ENCODE results near the gene NTSR2.

NTSR2 gene

GRCh38 chr2:11712866-11713265 lies 42.9 kb upstream of the NTSR2 start:
- no peak overlapping the region for H2BK120ac ChIP-seq (ENCODE audit: low read depth, low read length)
- no peak overlapping the region for H2AFZ ChIP-seq (ENCODE audit: low read depth, low read length)
- no peak overlapping the region for H2BK5ac ChIP-seq (ENCODE audit: low read depth, low read length, poor library complexity, severe bottlenecking)
- H3K23ac ChIP-seq (ENCODE audit: low read length in 2 of 2): no peak overlapping the region
- DNase-seq: no peak
- no peaks in the 10 kb centered on the region for H3K79me1 ChIP-seq (replicated peaks; ENCODE audit: low read length, poor library complexity, severe bottlenecking)
- H3K4me2 ChIP-seq (ENCODE audit: low read length, poor library complexity, severe bottlenecking): no peak overlapping the region
- no peak overlapping the region for H2AK5ac ChIP-seq (ENCODE audit: low read length, severe bottlenecking)
- no peak overlapping the region for H4K91ac ChIP-seq (ENCODE audit: low read length)
- no peak overlapping the region for H3K4ac ChIP-seq (ENCODE audit: low read depth in 1 of 2, low read length in 2 of 2)
- no peak overlapping the region for H3K14ac ChIP-seq (ENCODE audit: low read length in 2 of 2)
- no peak overlapping the region for H3K4me3 ChIP-seq (ENCODE audit: insufficient read depth in 1 of 2, low read depth in 1 of 2, low read length in 2 of 2)
- no peak overlapping the region for H3K18ac ChIP-seq (ENCODE audit: low read depth in 1 of 2, low read length in 2 of 2)
- no peak overlapping the region for H3K9ac ChIP-seq (ENCODE audit: low read length)
- no peak overlapping the region for H2BK15ac ChIP-seq (ENCODE audit: low read depth, poor library complexity, severe bottlenecking)
- H3K36me3 ChIP-seq (ENCODE audit: control insufficient read depth in 1 of 2, insufficient read depth in 2 of 2, low read depth in 1 of 2, low read length in 2 of 2): no peaks in the 10 kb centered on the region
- no peak overlapping the region for H3K27ac ChIP-seq (ENCODE audit: low read length, poor library complexity, severe bottlenecking)
- H3K27me3 ChIP-seq (ENCODE audit: control insufficient read depth in 1 of 2, insufficient read depth in 1 of 2, low read length in 2 of 2): peaks cover 0 to 13% of the 10 kb centered on the region in 2 experiments
- H2BK12ac ChIP-seq (ENCODE audit: low read length in 2 of 2): no peak overlapping the region
- no peak overlapping the region for H4K8ac ChIP-seq (ENCODE audit: low read length)
- no peaks in the 10 kb centered on the region for H3K9me3 ChIP-seq (ENCODE audit: control insufficient read depth, low read length)
- 85% methylated on average over 1 of the region's 2 CpGs for WGBS
- H3K4me1 ChIP-seq (ENCODE audit: control insufficient read depth, insufficient read depth, low read depth, low read length): no peaks in the 10 kb centered on the region

DNA sequence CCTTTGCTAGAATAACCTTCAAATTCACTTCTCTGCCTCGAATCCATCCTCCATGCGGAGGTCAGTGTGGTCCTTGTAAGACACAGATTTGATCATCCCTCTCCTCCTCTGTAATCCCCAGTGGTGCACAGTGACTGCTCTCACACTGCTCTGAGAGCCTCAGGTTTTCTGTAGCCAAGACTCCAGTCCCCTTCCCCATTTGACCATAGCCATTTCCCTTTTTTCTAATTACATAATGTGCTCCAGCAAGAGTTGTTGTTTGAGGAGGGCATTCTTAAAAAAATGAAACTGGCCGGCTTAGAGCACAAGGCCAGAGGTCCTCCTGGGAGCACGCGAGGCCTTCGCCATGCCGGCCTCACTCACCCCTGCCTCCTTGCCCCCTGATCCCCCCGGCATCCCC lies 41.8 kb upstream of the NTSR2 start:
- no peaks in the 10 kb centered on the region for H3K79me1 ChIP-seq (replicated peaks; ENCODE audit: low read length, poor library complexity, severe bottlenecking)
- H3K4me1 ChIP-seq (ENCODE audit: control insufficient read depth, insufficient read depth, low read depth, low read length): no peaks in the 10 kb centered on the region
- H2BK5ac ChIP-seq (ENCODE audit: low read depth, low read length, poor library complexity, severe bottlenecking): no peak overlapping the region
- 84% methylated on average over 8 of the region's 8 CpGs for WGBS
- no peak overlapping the region for H2AK5ac ChIP-seq (ENCODE audit: low read length, severe bottlenecking)
- H3K36me3 ChIP-seq (ENCODE audit: control insufficient read depth in 1 of 2, insufficient read depth in 2 of 2, low read depth in 1 of 2, low read length in 2 of 2): no peaks in the 10 kb centered on the region
- no peaks in the 10 kb centered on the region for H3K9me3 ChIP-seq (ENCODE audit: control insufficient read depth, low read length)
- no peak overlapping the region for H3K4me2 ChIP-seq (ENCODE audit: low read length, poor library complexity, severe bottlenecking)
- H3K9ac ChIP-seq (ENCODE audit: low read length): no peak overlapping the region
- no peak for DNase-seq
- H3K18ac ChIP-seq (ENCODE audit: low read depth in 1 of 2, low read length in 2 of 2): no peak overlapping the region
- H2AFZ ChIP-seq (ENCODE audit: low read depth, low read length): no peak overlapping the region
- H3K23ac ChIP-seq (ENCODE audit: low read length in 2 of 2): no peak overlapping the region
- H3K27ac ChIP-seq (ENCODE audit: low read length, poor library complexity, severe bottlenecking): no peak overlapping the region
- H2BK12ac ChIP-seq (ENCODE audit: low read length in 2 of 2): no peak overlapping the region
- no peak overlapping the region for H3K4ac ChIP-seq (ENCODE audit: low read depth in 1 of 2, low read length in 2 of 2)
- no peak overlapping the region for H3K14ac ChIP-seq (ENCODE audit: low read length in 2 of 2)
- no peak overlapping the region for H3K4me3 ChIP-seq (ENCODE audit: insufficient read depth in 1 of 2, low read depth in 1 of 2, low read length in 2 of 2)
- peaks cover 0 to 10% of the 10 kb centered on the region in 2 experiments for H3K27me3 ChIP-seq (ENCODE audit: control insufficient read depth in 1 of 2, insufficient read depth in 1 of 2, low read length in 2 of 2)
- H4K91ac ChIP-seq (ENCODE audit: low read length): no peak overlapping the region
- no peak overlapping the region for H4K8ac ChIP-seq (ENCODE audit: low read length)
- no peak overlapping the region for H2BK15ac ChIP-seq (ENCODE audit: low read depth, poor library complexity, severe bottlenecking)
- H2BK120ac ChIP-seq (ENCODE audit: low read depth, low read length): no peak overlapping the region

DNA sequence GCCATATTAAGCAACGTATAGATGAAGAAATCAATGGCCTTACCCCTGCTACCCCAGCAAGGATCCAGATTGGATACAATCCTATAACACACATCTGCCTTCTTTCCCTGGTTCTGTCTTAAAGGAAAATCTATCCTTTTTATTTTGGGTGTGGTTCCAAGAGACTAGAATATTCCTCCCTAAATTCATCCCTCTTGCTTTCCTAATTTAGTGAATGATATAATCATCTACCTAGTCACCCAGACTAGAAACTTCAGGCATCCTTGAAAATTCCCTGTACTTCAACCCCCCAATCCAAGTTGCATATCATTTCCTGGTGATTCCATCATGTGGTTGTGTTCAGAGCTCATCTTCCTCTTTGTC lies 41.3 kb upstream of the NTSR2 start:
- H3K4me2 ChIP-seq (ENCODE audit: low read length, poor library complexity, severe bottlenecking): no peak overlapping the region
- no peak overlapping the region for H3K23ac ChIP-seq (ENCODE audit: low read length in 2 of 2)
- no peak overlapping the region for H3K14ac ChIP-seq (ENCODE audit: low read length in 2 of 2)
- no peak overlapping the region for H3K18ac ChIP-seq (ENCODE audit: low read depth in 1 of 2, low read length in 2 of 2)
- no peak for DNase-seq
- no peak overlapping the region for H2BK15ac ChIP-seq (ENCODE audit: low read depth, poor library complexity, severe bottlenecking)
- no peak overlapping the region for H4K91ac ChIP-seq (ENCODE audit: low read length)
- no peak overlapping the region for H3K4ac ChIP-seq (ENCODE audit: low read depth in 1 of 2, low read length in 2 of 2)
- H3K36me3 ChIP-seq (ENCODE audit: control insufficient read depth in 1 of 2, insufficient read depth in 2 of 2, low read depth in 1 of 2, low read length in 2 of 2): no peaks in the 10 kb centered on the region
- peaks cover 0 to 10% of the 10 kb centered on the region in 2 experiments for H3K27me3 ChIP-seq (ENCODE audit: control insufficient read depth in 1 of 2, insufficient read depth in 1 of 2, low read length in 2 of 2)
- no peaks in the 10 kb centered on the region for H3K79me1 ChIP-seq (replicated peaks; ENCODE audit: low read length, poor library complexity, severe bottlenecking)
- no peak overlapping the region for H3K9ac ChIP-seq (ENCODE audit: low read length)
- no peak overlapping the region for H2BK12ac ChIP-seq (ENCODE audit: low read length in 2 of 2)
- no peak overlapping the region for H3K4me3 ChIP-seq (ENCODE audit: insufficient read depth in 1 of 2, low read depth in 1 of 2, low read length in 2 of 2)
- no peak overlapping the region for H4K8ac ChIP-seq (ENCODE audit: low read length)
- no peaks in the 10 kb centered on the region for H3K9me3 ChIP-seq (ENCODE audit: control insufficient read depth, low read length)
- no peaks in the 10 kb centered on the region for H3K4me1 ChIP-seq (ENCODE audit: control insufficient read depth, insufficient read depth, low read depth, low read length)
- H2AK5ac ChIP-seq (ENCODE audit: low read length, severe bottlenecking): no peak overlapping the region
- H3K27ac ChIP-seq (ENCODE audit: low read length, poor library complexity, severe bottlenecking): no peak overlapping the region
- 93% methylated on average over 1 of the region's 1 CpG for WGBS
- no peak overlapping the region for H2BK5ac ChIP-seq (ENCODE audit: low read depth, low read length, poor library complexity, severe bottlenecking)
- no peak overlapping the region for H2AFZ ChIP-seq (ENCODE audit: low read depth, low read length)
- no peak overlapping the region for H2BK120ac ChIP-seq (ENCODE audit: low read depth, low read length)

- 88% methylated on average over 3 of the region's 3 CpGs for WGBS
- no peak overlapping the region for H3K4me2 ChIP-seq (ENCODE audit: low read length, poor library complexity, severe bottlenecking)
These were observed 40.8 kb upstream of the NTSR2 start for GRCh38 chr2:11710632-11711353.

More at GRCh38 chr2:11710632-11711353, 40.8 kb upstream of the NTSR2 start:
- Histone ChIP-seq H3K23ac (ENCODE audit: low read length in 2 of 2) (no peak overlapping the region), H3K4ac (ENCODE audit: low read depth in 1 of 2, low read length in 2 of 2) (no peak overlapping the region), H2AK5ac (ENCODE audit: low read length, severe bottlenecking) (no peak overlapping the region), H2BK12ac (ENCODE audit: low read length in 2 of 2) (no peak overlapping the region), H3K4me3 (ENCODE audit: insufficient read depth in 1 of 2, low read depth in 1 of 2, low read length in 2 of 2) (no peak overlapping the region), H3K27me3 (ENCODE audit: control insufficient read depth in 1 of 2, insufficient read depth in 1 of 2, low read length in 2 of 2) (peaks cover 0 to 6% of the 10 kb centered on the region in 2 experiments), H2AFZ (ENCODE audit: low read depth, low read length) (no peak overlapping the region), H3K4me1 (ENCODE audit: control insufficient read depth, insufficient read depth, low read depth, low read length) (no peaks in the 10 kb centered on the region), H3K79me1 (replicated peaks; ENCODE audit: low read length, poor library complexity, severe bottlenecking) (no peaks in the 10 kb centered on the region), H2BK5ac (ENCODE audit: low read depth, low read length, poor library complexity, severe bottlenecking) (no peak overlapping the region), H3K14ac (ENCODE audit: low read length in 2 of 2) (no peak overlapping the region), H4K8ac (ENCODE audit: low read length) (no peak overlapping the region), H3K27ac (ENCODE audit: low read length, poor library complexity, severe bottlenecking) (no peak overlapping the region), H3K9me3 (ENCODE audit: control insufficient read depth, low read length) (no peaks in the 10 kb centered on the region), H3K18ac (ENCODE audit: low read depth in 1 of 2, low read length in 2 of 2) (no peak overlapping the region), H2BK120ac (ENCODE audit: low read depth, low read length) (no peak overlapping the region), H3K36me3 (ENCODE audit: control insufficient read depth in 1 of 2, insufficient read depth in 2 of 2, low read depth in 1 of 2, low read length in 2 of 2) (no peaks in the 10 kb centered on the region), H2BK15ac (ENCODE audit: low read depth, poor library complexity, severe bottlenecking) (no peak overlapping the region), H4K91ac (ENCODE audit: low read length) (no peak overlapping the region), H3K9ac (ENCODE audit: low read length) (peak overlapping the region; percentile 4)
- no peak for DNase-seq

All from mesenchymal stem cell (in vitro differentiated cells and primary cell).